ENCODE results near the gene SLC16A1. TPM values are rescaled to one million over a fixed set of nuclear protein-coding genes. Genes with fewer than 3 reads are reported as not detected.
"Not testable (repeated sequence)": the region's sequence is repeated elsewhere in the genome, so short reads cannot be mapped to it uniquely, and the experiment has no call there.

SLC16A1 gene
- total RNA-seq, 1 donor from 2014 or later = 113 TPM

- Mint-ChIP-seq H3K4me3 (no peak overlapping the region), H3K4me1 (peaks cover 3% of the 10 kb centered on the region), H3K27ac (ENCODE audit: unreplicated experiment) (no peak overlapping the region), H3K27me3 (ENCODE audit: low read depth) (no peaks in the 10 kb centered on the region), H3K9me3 (no peaks in the 10 kb centered on the region), H3K36me3 (ENCODE audit: low read depth) (peaks cover 3% of the 10 kb centered on the region)
- no peak for DNase-seq (ENCODE audit: low read depth, low spot score)
- TF ChIP-seq CTCF (conservative IDR thresholded peaks at IDR 0.05) = no peak
Measured at GRCh38 chr1:112997781-112998180, 41.8 kb upstream of the SLC16A1 start.

GRCh38 chr1:112995890-112996289, 39.9 kb upstream of the SLC16A1 start:
- Mint-ChIP-seq H3K4me3 (no peak overlapping the region), H3K4me1 (no peaks in the 10 kb centered on the region), H3K27ac (ENCODE audit: unreplicated experiment) (no peak overlapping the region), H3K27me3 (ENCODE audit: low read depth) (no peaks in the 10 kb centered on the region), H3K9me3 (no peaks in the 10 kb centered on the region), H3K36me3 (ENCODE audit: low read depth) (peaks cover 3% of the 10 kb centered on the region)
- no peak for DNase-seq (ENCODE audit: low read depth, low spot score)
- TF ChIP-seq CTCF (conservative IDR thresholded peaks at IDR 0.05) = no peak

DNA sequence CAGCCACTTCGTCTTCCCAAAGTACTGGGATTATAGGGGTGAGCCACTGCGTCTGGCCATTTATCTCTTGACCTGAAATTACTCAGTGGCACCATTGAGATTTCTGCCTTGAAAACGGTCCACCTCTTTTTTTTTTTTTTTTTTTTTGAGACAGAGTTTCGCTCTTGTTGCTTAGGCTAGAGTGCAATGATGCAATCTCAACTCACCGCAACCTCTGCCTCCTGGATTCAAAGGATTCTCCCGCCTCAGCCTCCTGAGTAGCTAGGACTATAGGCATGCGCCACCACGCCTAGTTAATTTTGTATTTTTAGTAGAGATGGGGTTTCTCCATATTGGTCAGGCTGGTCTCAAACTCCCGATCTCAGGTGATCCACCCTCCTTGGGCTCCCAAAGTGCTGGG, 39.0 kb upstream of the SLC16A1 start:
- DNase-seq (ENCODE audit: low read depth, low spot score); H3K4me3 Mint-ChIP-seq; H3K27me3 Mint-ChIP-seq (ENCODE audit: low read depth); H3K9me3 Mint-ChIP-seq; H3K36me3 Mint-ChIP-seq (ENCODE audit: low read depth); H3K4me1 Mint-ChIP-seq; H3K27ac Mint-ChIP-seq (ENCODE audit: unreplicated experiment): not testable (repeated sequence)

GRCh38 chr1:112992780-112993179, 36.8 kb upstream of the SLC16A1 start:
- Mint-ChIP-seq H3K9me3 (no peaks in the 10 kb centered on the region), H3K36me3 (ENCODE audit: low read depth) (no peaks in the 10 kb centered on the region), H3K4me1 (no peaks in the 10 kb centered on the region), H3K27ac (ENCODE audit: unreplicated experiment) (no peak overlapping the region), H3K4me3 (no peak overlapping the region), H3K27me3 (ENCODE audit: low read depth) (no peaks in the 10 kb centered on the region)
- no peak for TF ChIP-seq CTCF (conservative IDR thresholded peaks at IDR 0.05)
- no peak for DNase-seq (ENCODE audit: low read depth, low spot score)

DNA sequence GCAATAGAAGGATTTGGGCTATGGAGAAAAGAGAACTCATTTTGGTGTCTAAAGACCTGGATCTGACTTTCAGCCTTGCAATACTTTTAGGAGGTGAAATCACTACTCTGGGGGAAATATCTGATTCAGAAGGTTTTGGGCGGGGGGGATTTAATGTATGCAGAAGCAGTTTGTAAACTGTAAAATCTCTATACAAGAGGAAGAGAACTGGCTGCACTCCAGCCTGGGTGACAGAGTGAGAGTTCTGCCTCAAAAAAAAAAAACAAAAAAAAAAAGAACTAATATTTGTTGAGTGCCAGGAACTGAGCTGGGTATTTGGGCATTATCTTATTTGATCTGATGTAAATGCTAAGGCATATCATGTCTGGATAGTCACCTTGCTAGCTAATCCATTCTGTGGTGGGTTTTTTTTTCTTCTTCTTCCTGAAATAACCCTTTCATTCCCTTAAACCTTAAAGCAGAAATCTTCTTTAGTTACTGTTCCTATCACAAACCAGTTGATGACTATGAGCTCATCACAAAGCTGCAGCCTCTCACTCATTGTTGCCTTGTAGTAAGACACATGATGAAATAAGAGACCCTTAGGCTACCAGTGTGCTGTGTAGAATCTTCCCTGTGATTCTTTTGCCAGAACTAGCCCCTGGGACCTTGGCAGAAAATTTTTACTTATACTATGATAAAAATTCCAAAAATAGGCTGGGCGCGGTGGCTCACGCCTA, 35.6 kb upstream of the SLC16A1 start:
- Mint-ChIP-seq H3K9me3 (no peaks in the 10 kb centered on the region), H3K4me3 (no peak overlapping the region), H3K27me3 (ENCODE audit: low read depth) (no peaks in the 10 kb centered on the region), H3K27ac (ENCODE audit: unreplicated experiment) (no peak overlapping the region), H3K4me1 (no peaks in the 10 kb centered on the region), H3K36me3 (ENCODE audit: low read depth) (no peaks in the 10 kb centered on the region)
- TF ChIP-seq CTCF (conservative IDR thresholded peaks at IDR 0.05) = no peak
- DNase-seq (ENCODE audit: low read depth, low spot score) = no peak

DNA sequence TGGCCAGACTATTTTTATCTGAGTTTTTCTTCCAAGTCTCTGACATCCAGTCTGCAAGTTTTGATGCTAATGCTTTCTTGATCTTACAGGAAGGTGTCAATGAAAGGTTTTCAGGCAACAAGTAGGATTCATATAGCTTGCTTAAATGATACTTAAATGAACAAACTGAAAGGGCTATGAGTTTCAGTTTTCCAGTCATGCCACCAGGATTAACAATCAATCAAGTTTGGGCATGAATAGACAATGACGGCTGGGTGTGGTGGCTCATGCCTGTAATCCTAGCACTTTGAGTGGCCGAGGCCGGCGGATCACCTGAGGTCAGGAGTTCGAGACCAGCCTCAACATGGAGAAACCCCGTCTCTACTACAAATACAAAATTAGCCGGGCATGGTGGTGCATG, 34.3 kb upstream of the SLC16A1 start:
- Mint-ChIP-seq H3K9me3 (no peaks in the 10 kb centered on the region), H3K4me1 (no peaks in the 10 kb centered on the region), H3K27ac (ENCODE audit: unreplicated experiment) (no peak overlapping the region), H3K36me3 (ENCODE audit: low read depth) (no peaks in the 10 kb centered on the region), H3K27me3 (ENCODE audit: low read depth) (no peaks in the 10 kb centered on the region), H3K4me3 (no peak overlapping the region)
- TF ChIP-seq CTCF (conservative IDR thresholded peaks at IDR 0.05) = no peak
- DNase-seq (ENCODE audit: low read depth, low spot score) = no peak

All from neural crest cell (in vitro differentiated cells).